Keratinocyte (primary cell): Measurements from ENCODE around the gene HNRNPU. TPM values are rescaled to one million over a fixed set of nuclear protein-coding genes. Genes with fewer than 3 reads are reported as not detected.

Experiments used
- DNase-seq: peaks from one replicate; pipeline ENCODE4 v3.0.0-alpha.2; 2011; ENCODE audit warnings: low read depth, missing footprints, low spot score
- FAIRE-seq: peaks from 2 replicates; lab custom pipeline; 2011; peaks lifted over from hg19 to GRCh38; lab: Jason Lieb, UNC
- H2AFZ ChIP-seq: 2 replicates; pipeline ENCODE4 v1.6.0; 2012; ENCODE audit warnings: low read length, control low read depth, inconsistent platforms; ENCODE audit not compliant: control insufficient read depth
- H3K27ac ChIP-seq: 2 replicates; pipeline ENCODE4 v1.5.1; 2011; ENCODE audit warnings: low read length; ENCODE audit not compliant: control insufficient read depth, insufficient read depth
- H3K27me3 ChIP-seq: 3 replicates; pipeline ENCODE4 v1.6.0; 2011; ENCODE audit warnings: low read length; ENCODE audit not compliant: control insufficient read depth, insufficient read depth; ENCODE audit errors: extremely low read depth
- H3K36me3 ChIP-seq, 2 experiments: 2 replicates in 1 of 2; 3 replicates in 1 of 2; pipeline ENCODE4 v1.5.1; 2011; ENCODE audit warnings: low read length in 2 of 2, mild to moderate bottlenecking in 1 of 2; ENCODE audit not compliant: control insufficient read depth in 2 of 2, insufficient read depth in 2 of 2; ENCODE audit errors: extremely low read depth in 1 of 2
- H3K4me1 ChIP-seq: 3 replicates; pipeline ENCODE4 v1.5.1; 2011; ENCODE audit warnings: low read length; ENCODE audit not compliant: control insufficient read depth, insufficient read depth; ENCODE audit errors: extremely low read depth
- H3K4me2 ChIP-seq: 3 replicates; pipeline ENCODE4 v1.6.0; 2011; ENCODE audit warnings: low read depth, low read length; ENCODE audit not compliant: control insufficient read depth, insufficient read depth; ENCODE audit errors: extremely low read depth
- H3K4me3 ChIP-seq, 3 experiments: fragments of 200-600 bp in 1 of 3; sonication (generic) in 1 of 3; 2 replicates in 2 of 3; 3 replicates in 1 of 3; pipeline ENCODE4 v1.5.1; 2011 to 2016; ENCODE audit warnings: low read length in 3 of 3, mild to moderate bottlenecking in 3 of 3, control low read depth in 2 of 3, inconsistent platforms in 1 of 3, low read depth in 1 of 3, mixed read lengths in 1 of 3, mixed run types in 1 of 3, moderate library complexity in 1 of 3; ENCODE audit not compliant: control insufficient read depth in 2 of 3, insufficient read depth in 2 of 3; ENCODE audit errors: extremely low read depth in 1 of 3
- H3K79me2 ChIP-seq: 2 replicates; pipeline ENCODE4 v1.6.0; 2012; ENCODE audit warnings: low read length; ENCODE audit not compliant: control insufficient read depth, insufficient read depth
- H3K9ac ChIP-seq: 3 replicates; pipeline ENCODE4 v1.6.0; 2011; ENCODE audit warnings: low read length; ENCODE audit not compliant: control insufficient read depth, insufficient read depth; ENCODE audit errors: extremely low read depth
- H3K9me1 ChIP-seq: 3 replicates; pipeline ENCODE4 v1.6.0; 2011; ENCODE audit warnings: low read length; ENCODE audit not compliant: control insufficient read depth, insufficient read depth; ENCODE audit errors: extremely low read depth
- H3K9me3 ChIP-seq: 2 replicates; pipeline ENCODE4 v1.5.1; 2012; ENCODE audit warnings: low read depth, low read length; ENCODE audit not compliant: control insufficient read depth
- H4K20me1 ChIP-seq: 3 replicates; pipeline ENCODE4 v1.6.0; 2011; ENCODE audit warnings: low read length; ENCODE audit not compliant: control insufficient read depth, insufficient read depth; ENCODE audit errors: extremely low read depth
- CTCF ChIP-seq, 3 experiments: IDR thresholded peaks in 1 of 3; conservative IDR thresholded peaks in 1 of 3; optimal IDR thresholded peaks in 1 of 3; 2 replicates in 2 of 3; 3 replicates in 1 of 3; pipeline versions ENCODE3 to v1.5.1; 2011; ENCODE audit warnings: low read length in 3 of 3, mild to moderate bottlenecking in 3 of 3, moderate library complexity in 2 of 3, control low read depth in 1 of 3, inconsistent platforms in 1 of 3; ENCODE audit not compliant: insufficient read depth in 2 of 3; ENCODE audit errors: extremely low read depth in 1 of 3
- EZH2 ChIP-seq: IDR thresholded peaks from one replicate; pipeline ENCODE4 v1.6.1; 2012; ENCODE audit warnings: inconsistent platforms, mild to moderate bottlenecking, low read length, moderate library complexity
- dilution Hi-C: fragments of 300-500 bp; cut with MboI; formaldehyde crosslinking; loops from one replicate; pipeline ENCODE4 v1.7.0; 2020; ENCODE audit warnings: low sequenced_read_pairs; ENCODE audit not compliant: extremely low pct_ligation_motif_present
- polyA plus RNA-seq, 5 experiments: library from polyadenylated mRNA; depleted of rRNA in 3 of 5; stranded (reverse) in 3 of 5; stranded (forward) in 1 of 5; unstranded in 1 of 5; fragments of >200 nt; gene quantifications; 1 replicate in 1 of 5; 2 replicates in 3 of 5; 3 replicates in 1 of 5; pipeline versions ENCODE4 v1.2.1 to v1.2.3, GENCODE V29; 2011 to 2012; ENCODE audit warnings: missing spikeins in 2 of 5, low read depth in 1 of 5, low replicate concordance in 1 of 5

Gene HNRNPU
- polyA plus RNA-seq, 1 donor (not counting 4 experiments of a cell fraction or from before 2014, with no cell fraction given) = 220 TPM

GRCh38 chr1:244849189-244849866, 15.0 kb downstream of the HNRNPU start:
- DNase-seq (no peak), FAIRE-seq (no peak)
- dilution Hi-C loops = no loop called here
- no peak overlapping the region for H2AFZ ChIP-seq
- TF ChIP-seq EZH2 = no peak
- TF ChIP-seq CTCF (optimal IDR thresholded peaks at IDR 0.05 in 1 of 3, IDR thresholded peaks at IDR 0.05 in 1 of 3, conservative IDR thresholded peaks at IDR 0.05 in 1 of 3; ENCODE audit: extremely low read depth in 1 of 3, insufficient read depth in 2 of 3, low read length in 3 of 3) = no peak
- no peaks in the 10 kb centered on the region for H3K9me3 ChIP-seq
- H3K9me1 ChIP-seq = no peaks in the 10 kb centered on the region
- no peaks in the 10 kb centered on the region for H3K4me1 ChIP-seq
- H4K20me1 ChIP-seq = no peaks in the 10 kb centered on the region
- no peaks in the 10 kb centered on the region for H3K27me3 ChIP-seq
- no peak overlapping the region for H3K9ac ChIP-seq
- no peak overlapping the region for H3K4me3 ChIP-seq
- no peak overlapping the region for H3K4me2 ChIP-seq
- peaks cover 24% of the 10 kb centered on the region for H3K79me2 ChIP-seq
- H3K36me3 ChIP-seq = peaks cover 17 to 38% of the 10 kb centered on the region in 2 experiments
- no peak overlapping the region for H3K27ac ChIP-seq

GRCh38 chr1:244846653-244847052, 17.7 kb downstream of the HNRNPU start:
- no peak overlapping the region for H2AFZ ChIP-seq
- DNase-seq (no peak), FAIRE-seq (no peak)
- no peaks in the 10 kb centered on the region for H3K4me1 ChIP-seq
- no peak overlapping the region for H3K4me3 ChIP-seq
- no peaks in the 10 kb centered on the region for H3K9me1 ChIP-seq
- H3K27me3 ChIP-seq = no peaks in the 10 kb centered on the region
- no peak overlapping the region for H3K9ac ChIP-seq
- H3K36me3 ChIP-seq = peaks cover 18 to 37% of the 10 kb centered on the region in 2 experiments
- TF ChIP-seq EZH2 (no peak), CTCF (optimal IDR thresholded peaks at IDR 0.05 in 1 of 3, IDR thresholded peaks at IDR 0.05 in 1 of 3, conservative IDR thresholded peaks at IDR 0.05 in 1 of 3; ENCODE audit: extremely low read depth in 1 of 3, insufficient read depth in 2 of 3, low read length in 3 of 3) (no peak)
- H4K20me1 ChIP-seq = no peaks in the 10 kb centered on the region
- H3K9me3 ChIP-seq = no peaks in the 10 kb centered on the region
- H3K79me2 ChIP-seq = peaks cover 20% of the 10 kb centered on the region
- no peak overlapping the region for H3K27ac ChIP-seq
- H3K4me2 ChIP-seq = no peak overlapping the region
- dilution Hi-C loops = no loop called here
